Effector memory CD4-positive, alpha-beta T cell (primary cell): ENCODE results near the gene MYO16.

Experiments
- DNase-seq, 3 donors: peaks; one replicate each; pipeline ENCODE4 v3.0.0-alpha.2; 2020
- H3K27ac ChIP-seq: 2 replicates; pipeline ENCODE4 v1.7.0; 2013; ENCODE audit warnings: mild to moderate bottlenecking, low read length, moderate library complexity; ENCODE audit not compliant: insufficient read depth, poor library complexity, severe bottlenecking
- H3K27me3 ChIP-seq: replicated peaks from 2 replicates; pipeline ENCODE4 v1.7.0; 2013; ENCODE audit warnings: mild to moderate bottlenecking, low read length; ENCODE audit not compliant: insufficient read depth, control insufficient read depth, poor library complexity, severe bottlenecking
- H3K36me3 ChIP-seq: 2 replicates; pipeline ENCODE4 v1.7.0; 2013; ENCODE audit warnings: mild to moderate bottlenecking, low read length, moderate library complexity; ENCODE audit not compliant: control insufficient read depth, insufficient read depth
- H3K4me1 ChIP-seq: 2 replicates; pipeline ENCODE4 v1.7.0; 2013; ENCODE audit warnings: low read length, mild to moderate bottlenecking; ENCODE audit not compliant: control insufficient read depth, insufficient read depth, poor library complexity, severe bottlenecking
- H3K4me3 ChIP-seq: 2 replicates; pipeline ENCODE4 v1.7.0; 2013; ENCODE audit warnings: low read length, low read depth, mild to moderate bottlenecking; ENCODE audit not compliant: insufficient read depth, poor library complexity, severe bottlenecking
- H3K9me3 ChIP-seq: 2 replicates; pipeline ENCODE4 v1.7.0; 2013; ENCODE audit warnings: mild to moderate bottlenecking, low read length, moderate library complexity; ENCODE audit not compliant: control insufficient read depth

MYO16 gene

GRCh38 chr13:109196948-109197347 is 567.5 kb downstream of the MYO16 start:
- Histone ChIP-seq H3K9me3 (no peaks in the 10 kb centered on the region), H3K4me3 (no peak overlapping the region), H3K27ac (no peak overlapping the region), H3K4me1 (no peaks in the 10 kb centered on the region), H3K36me3 (no peaks in the 10 kb centered on the region), H3K27me3 (no peaks in the 10 kb centered on the region)
- no peak for DNase-seq

GRCh38 chr13:109198585-109198984 is 569.2 kb downstream of the MYO16 start:
- Histone ChIP-seq H3K27me3 (no peaks in the 10 kb centered on the region), H3K9me3 (no peaks in the 10 kb centered on the region), H3K27ac (no peak overlapping the region), H3K4me3 (no peak overlapping the region), H3K4me1 (no peaks in the 10 kb centered on the region), H3K36me3 (no peaks in the 10 kb centered on the region)
- no peak for DNase-seq

GRCh38 chr13:109199280-109199679 is 569.9 kb downstream of the MYO16 start:
- no peak for DNase-seq
- H3K9me3 ChIP-seq: no peaks in the 10 kb centered on the region
- no peaks in the 10 kb centered on the region for H3K27me3 ChIP-seq
- no peaks in the 10 kb centered on the region for H3K36me3 ChIP-seq
- no peaks in the 10 kb centered on the region for H3K4me1 ChIP-seq
- no peak overlapping the region for H3K27ac ChIP-seq
- no peak overlapping the region for H3K4me3 ChIP-seq

DNA sequence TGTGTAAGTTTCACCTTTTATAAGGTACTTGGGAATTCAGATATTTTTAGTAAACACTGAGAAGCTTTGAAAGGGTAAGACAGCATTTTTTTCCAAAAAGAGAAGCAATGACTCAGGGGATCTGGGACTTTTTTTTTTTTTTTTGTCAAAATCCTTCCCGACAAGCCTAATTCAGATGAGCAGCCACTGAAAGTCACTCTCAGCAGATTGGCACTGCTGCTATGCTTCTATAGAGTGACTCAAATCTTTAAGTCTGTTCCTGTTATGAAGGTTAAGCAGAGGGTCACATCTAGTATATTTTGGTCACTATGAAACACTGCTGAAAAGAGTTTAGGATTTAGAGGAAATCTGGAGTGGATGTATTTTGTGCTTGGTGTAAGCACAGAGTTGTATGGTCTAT is 571.1 kb downstream of the MYO16 start:
- DNase-seq: no peak
- Histone ChIP-seq H3K27ac (no peak overlapping the region), H3K4me1 (no peaks in the 10 kb centered on the region)

DNA sequence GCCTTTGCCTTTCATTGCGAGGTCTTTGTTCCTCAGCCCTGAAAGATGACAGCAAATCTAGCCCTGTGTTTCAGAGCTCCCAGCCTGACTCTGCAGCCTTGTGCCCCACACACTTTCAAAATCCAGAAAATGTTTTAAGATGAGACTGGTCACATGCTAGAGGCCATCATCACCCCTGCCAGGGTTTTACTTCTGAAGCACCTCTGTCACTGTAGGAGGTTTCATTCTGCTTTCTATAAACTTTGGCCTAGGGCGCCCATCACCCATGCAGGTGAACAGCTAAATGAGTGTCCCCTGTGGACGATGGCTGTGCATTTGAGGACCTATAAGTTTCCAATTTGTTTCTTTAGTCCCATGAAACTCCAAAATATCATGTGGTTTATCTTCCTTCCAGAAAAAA is 574.2 kb downstream of the MYO16 start:
- no peak overlapping the region for H3K4me3 ChIP-seq
- H3K27ac ChIP-seq: no peak overlapping the region
- H3K4me1 ChIP-seq: no peaks in the 10 kb centered on the region
- no peak for DNase-seq
- H3K36me3 ChIP-seq: no peaks in the 10 kb centered on the region
- no peaks in the 10 kb centered on the region for H3K27me3 ChIP-seq
- no peaks in the 10 kb centered on the region for H3K9me3 ChIP-seq

More for the DNA sequence above, 571.1 kb downstream of the MYO16 start:
- Histone ChIP-seq H3K27me3 (no peaks in the 10 kb centered on the region), H3K9me3 (no peaks in the 10 kb centered on the region), H3K4me3 (no peak overlapping the region), H3K36me3 (no peaks in the 10 kb centered on the region)

DNA sequence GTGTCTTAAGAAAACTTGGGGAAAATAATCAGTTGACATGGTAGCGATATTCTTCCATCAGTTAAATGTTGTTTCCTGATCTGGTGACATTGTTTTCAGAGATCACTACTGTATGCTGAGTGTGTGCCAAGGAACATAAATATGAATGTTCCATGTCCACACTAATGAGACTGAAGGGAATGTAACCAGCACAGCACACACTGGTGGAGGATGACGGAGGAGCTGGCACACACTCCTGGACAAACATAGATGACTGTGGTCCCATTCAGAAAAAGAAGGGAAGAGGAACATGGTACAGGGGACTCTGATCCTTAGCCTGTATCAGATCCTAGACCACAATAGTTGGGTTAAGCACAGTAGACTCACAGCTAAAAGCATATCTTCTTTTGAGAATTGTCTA is 574.8 kb downstream of the MYO16 start:
- DNase-seq: no peak
- no peaks in the 10 kb centered on the region for H3K4me1 ChIP-seq
- no peak overlapping the region for H3K27ac ChIP-seq
- H3K9me3 ChIP-seq: no peaks in the 10 kb centered on the region
- no peaks in the 10 kb centered on the region for H3K27me3 ChIP-seq
- no peak overlapping the region for H3K4me3 ChIP-seq
- no peaks in the 10 kb centered on the region for H3K36me3 ChIP-seq

- Histone ChIP-seq H3K27me3 (no peaks in the 10 kb centered on the region), H3K4me1 (no peaks in the 10 kb centered on the region), H3K4me3 (no peak overlapping the region), H3K27ac (no peak overlapping the region), H3K36me3 (no peaks in the 10 kb centered on the region), H3K9me3 (no peaks in the 10 kb centered on the region)
- DNase-seq: no peak
Measured at GRCh38 chr13:109204657-109205056, 575.2 kb downstream of the MYO16 start.

DNA sequence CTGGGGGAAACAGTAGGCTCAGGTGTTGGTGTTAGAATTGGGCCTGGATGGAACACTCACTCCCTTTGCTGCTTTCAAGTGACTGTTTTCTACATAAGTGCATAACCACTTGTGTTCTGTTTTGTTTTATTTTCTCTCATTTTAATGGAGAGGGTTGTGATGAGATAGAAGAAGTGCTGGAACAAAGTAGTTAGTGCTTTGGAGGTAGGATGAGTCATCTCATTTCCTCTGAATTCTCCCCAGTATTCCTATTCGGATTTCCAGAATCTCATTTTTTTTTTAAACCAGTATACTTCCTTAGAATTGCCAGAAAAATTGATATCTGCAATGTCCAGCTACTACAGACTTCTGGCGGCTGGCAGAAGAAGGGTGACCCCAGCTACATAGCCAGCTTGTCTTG is 575.9 kb downstream of the MYO16 start:
- no peak overlapping the region for H3K27ac ChIP-seq
- no peaks in the 10 kb centered on the region for H3K36me3 ChIP-seq
- no peaks in the 10 kb centered on the region for H3K27me3 ChIP-seq
- H3K9me3 ChIP-seq: no peaks in the 10 kb centered on the region
- no peak overlapping the region for H3K4me3 ChIP-seq
- no peak for DNase-seq
- H3K4me1 ChIP-seq: no peaks in the 10 kb centered on the region

DNA sequence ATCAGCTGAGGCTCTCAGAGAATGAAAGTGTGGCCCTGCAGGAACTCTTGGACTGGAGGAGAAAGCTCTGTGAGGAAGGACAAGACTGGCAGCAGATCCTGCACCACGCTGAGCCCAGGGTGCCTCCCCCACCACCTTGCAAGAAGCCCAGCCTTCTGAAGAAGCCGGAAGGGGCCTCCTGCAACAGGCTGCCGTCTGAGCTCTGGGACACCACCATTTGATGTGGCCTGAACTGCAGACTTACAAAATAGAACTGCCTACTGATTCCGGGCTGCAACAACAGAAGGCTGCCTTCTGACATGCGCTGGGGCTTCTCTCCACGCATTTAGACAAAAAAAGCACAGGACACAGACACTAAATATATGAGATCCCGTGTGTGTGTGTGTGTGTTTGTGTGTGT is 577.2 kb downstream of the MYO16 start:
- Histone ChIP-seq H3K4me3 (no peak overlapping the region), H3K27ac (no peak overlapping the region), H3K27me3 (no peaks in the 10 kb centered on the region), H3K4me1 (no peaks in the 10 kb centered on the region), H3K36me3 (no peaks in the 10 kb centered on the region), H3K9me3 (no peaks in the 10 kb centered on the region)
- no peak for DNase-seq

DNA sequence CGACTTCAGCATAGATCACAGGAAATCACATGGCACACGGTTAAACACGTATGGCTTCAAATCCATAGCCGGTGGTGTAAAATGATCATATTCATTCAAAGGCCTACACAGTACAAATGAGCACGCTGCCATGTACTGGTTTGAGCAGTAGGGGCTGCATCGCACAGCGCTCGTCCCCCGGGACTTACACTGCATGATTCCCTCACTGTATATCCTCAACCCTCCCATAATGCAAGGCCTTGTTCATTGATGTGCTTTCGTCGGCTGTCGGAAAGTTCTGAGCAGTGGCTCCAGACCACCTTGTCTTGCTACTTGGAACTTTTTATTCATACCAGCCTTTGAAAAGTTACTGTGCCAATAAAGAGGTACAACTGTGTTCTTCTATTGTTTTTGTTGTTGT is 578.2 kb downstream of the MYO16 start:
- no peaks in the 10 kb centered on the region for H3K4me1 ChIP-seq
- DNase-seq: no peak
- H3K9me3 ChIP-seq: no peaks in the 10 kb centered on the region
- no peak overlapping the region for H3K4me3 ChIP-seq
- no peaks in the 10 kb centered on the region for H3K27me3 ChIP-seq
- no peak overlapping the region for H3K27ac ChIP-seq
- H3K36me3 ChIP-seq: no peaks in the 10 kb centered on the region

DNA sequence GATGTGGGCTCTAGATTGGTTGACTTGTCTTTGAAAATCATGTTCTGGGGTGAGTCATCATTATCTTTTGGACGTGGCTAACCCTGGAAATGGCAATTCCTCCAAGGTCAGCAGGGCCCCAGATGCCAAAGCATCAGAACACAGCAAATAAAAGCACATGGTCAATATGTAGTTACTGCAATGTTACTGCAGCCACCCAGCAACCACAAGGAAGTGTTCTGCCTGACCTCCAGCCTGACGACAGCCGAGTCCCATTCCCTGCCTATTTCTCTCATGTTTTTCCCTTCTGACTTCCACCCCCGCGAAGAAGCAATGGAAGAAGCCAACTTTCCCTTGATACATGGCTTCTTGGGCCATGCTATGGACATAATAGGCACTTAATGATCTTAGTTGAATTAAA is 579.1 kb downstream of the MYO16 start:
- no peaks in the 10 kb centered on the region for H3K4me1 ChIP-seq
- H3K36me3 ChIP-seq: no peaks in the 10 kb centered on the region
- no peak for DNase-seq
- H3K27me3 ChIP-seq: no peaks in the 10 kb centered on the region
- no peak overlapping the region for H3K27ac ChIP-seq
- H3K4me3 ChIP-seq: no peak overlapping the region
- no peaks in the 10 kb centered on the region for H3K9me3 ChIP-seq
